Right cardiac atrium (tissue), 5 donors: ENCODE data around the gene PACRG. TPM values are rescaled to one million over a fixed set of nuclear protein-coding genes. Genes with fewer than 3 reads are reported as not detected.
A peak's percentile ranks its signal among the peaks of the same experiment; 100 is the strongest.

Source experiments
- ATAC-seq, 2 donors: fragments of 200-7000 bp; cut with Tn5 transposase; one replicate each; pipeline versions ENCODE4 v1.8.0 to v1.9.1; 2020; ENCODE audit warnings: moderate library complexity in 2 of 2, mild to moderate bottlenecking in 1 of 2
- DNase-seq, 3 donors: peaks; one replicate each; pipeline ENCODE4 v3.0.0-alpha.2; 2020
- H3K27ac ChIP-seq: one replicate; pipeline ENCODE4 v1.5.1; 2013; ENCODE audit warnings: mild to moderate bottlenecking, low read length, control low read depth, moderate library complexity
- H3K27me3 ChIP-seq: one replicate; pipeline ENCODE4 v1.6.1; 2013; ENCODE audit not compliant: control insufficient read depth, insufficient read depth
- H3K4me1 ChIP-seq: one replicate; pipeline ENCODE4 v1.6.1; 2013; ENCODE audit warnings: low read length; ENCODE audit not compliant: control insufficient read depth, insufficient read depth
- H3K4me3 ChIP-seq: one replicate; pipeline ENCODE4 v1.5.1; 2013; ENCODE audit warnings: low read length, control low read depth
- H3K9me3 ChIP-seq: one replicate; pipeline ENCODE4 v1.6.1; 2013; ENCODE audit warnings: low read length; ENCODE audit not compliant: control insufficient read depth
- WGBS: extraction: QIAGEN DNeasy Blood & Tissue Kit; methylation state at CpG from one replicate; pipeline ENCODE4 v1.1.7; 2013; 5-methylcytosine and 5-hydroxymethylcytosine counted together
- intact Hi-C, 4 donors: fragments of 100-400 bp; cut with DNase I; formaldehyde crosslinking; loops; one replicate each; pipeline versions ENCODE4 v1.11.0 to v1.14.0; 2022 to 2023
- polyA plus RNA-seq: library from polyadenylated mRNA; stranded (reverse); fragments of 200-250 nt; gene quantifications from one replicate; pipeline ENCODE4 v1.2.3, GENCODE V29; 2013
- total RNA-seq, 4 donors: library from RNA; stranded (reverse); fragmentation: NEBNext Ultra II Directional; extraction: Animal tissue kit (Norgen Biotek cat#: 25700); gene quantifications; one replicate each; pipeline ENCODE4 v1.2.1, GENCODE V29; 2021
- donor health status: healthy with polysubstance abuse.
- donor health status: DM: no; HTN: yes; CAD: no.
- donor health status: DM: no; HTN: no; CAD: no.
- donor health status: DM: no; HTN: yes; CAD: no; lungs with severe emphysema.
- donor health status: DM: yes; HTN: yes; CAD: no.

PACRG gene
- total and polyA plus RNA-seq, 5 donors = 3.9 to 9.4 (median 4.9) TPM

GRCh38 chr6:163176097-163176496 lies 448.3 kb downstream of the PACRG start:
- H3K27me3 ChIP-seq = no peaks in the 10 kb centered on the region
- peaks cover 3% of the 10 kb centered on the region for H3K4me1 ChIP-seq
- no peak overlapping the region for H3K27ac ChIP-seq
- ATAC-seq (no peak), DNase-seq (no peak)
- intact Hi-C loops = loop anchor here in 1 of 4 donors (10.0 kb wide), 2 partner anchors 769 to 929 kb away; no protein-coding TSS in a partner anchor
- no peak overlapping the region for H3K4me3 ChIP-seq
- no peaks in the 10 kb centered on the region for H3K9me3 ChIP-seq
- 90% methylated on average over 3 of the region's 3 CpGs for WGBS

GRCh38 chr6:163177007-163177406 lies 449.2 kb downstream of the PACRG start:
- intact Hi-C loops = loop anchor here in 1 of 4 donors (10.0 kb wide), 2 partner anchors 768 to 928 kb away; no protein-coding TSS in a partner anchor
- H3K4me1 ChIP-seq = peaks cover 3% of the 10 kb centered on the region

GRCh38 chr6:163177892-163178420 lies 450.2 kb downstream of the PACRG start:
- Histone ChIP-seq H3K9me3 (no peaks in the 10 kb centered on the region), H3K27ac (no peak overlapping the region), H3K4me1 (peaks cover 3% of the 10 kb centered on the region), H3K4me3 (no peak overlapping the region), H3K27me3 (no peaks in the 10 kb centered on the region)
- intact Hi-C loops = loop anchor here in 1 of 4 donors (10.0 kb wide), 2 partner anchors 767 to 927 kb away; no protein-coding TSS in a partner anchor
- WGBS = 87% methylated on average over 11 of the region's 11 CpGs
- ATAC-seq = no peak
- DNase-seq = peak in 1 of 3 donors; percentile 28

More at GRCh38 chr6:163177007-163177406, 449.2 kb downstream of the PACRG start:
- DNase-seq (no peak), ATAC-seq (no peak)
- H3K27me3 ChIP-seq = no peaks in the 10 kb centered on the region
- H3K27ac ChIP-seq = no peak overlapping the region
- H3K4me3 ChIP-seq = no peak overlapping the region
- 92% methylated on average over 4 of the region's 4 CpGs for WGBS
- H3K9me3 ChIP-seq = no peaks in the 10 kb centered on the region

GRCh38 chr6:163179061-163179460 lies 451.3 kb downstream of the PACRG start:
- H3K27ac ChIP-seq = no peak overlapping the region
- H3K9me3 ChIP-seq = no peaks in the 10 kb centered on the region
- no peak overlapping the region for H3K4me3 ChIP-seq
- no peaks in the 10 kb centered on the region for H3K27me3 ChIP-seq
- ATAC-seq (peak in 1 of 2 donors; percentile 47), DNase-seq (peak in 1 of 3 donors; percentile 59)
- H3K4me1 ChIP-seq = peaks cover 3% of the 10 kb centered on the region
- 54% methylated on average over 9 of the region's 9 CpGs for WGBS
- intact Hi-C loops = loop anchor here in 1 of 4 donors (10.0 kb wide), 2 partner anchors 766 to 926 kb away; no protein-coding TSS in a partner anchor

GRCh38 chr6:163179721-163180120 lies 451.9 kb downstream of the PACRG start:
- H3K4me3 ChIP-seq = no peak overlapping the region
- no peaks in the 10 kb centered on the region for H3K27me3 ChIP-seq
- no peak overlapping the region for H3K27ac ChIP-seq
- ATAC-seq (no peak), DNase-seq (no peak)
- intact Hi-C loops = loop anchor here in 3 of 4 donors (5.0 to 10.0 kb wide), 7 partner anchors 238 to 928 kb away; no protein-coding TSS in a partner anchor
- 95% methylated on average over 7 of the region's 7 CpGs for WGBS
- no peaks in the 10 kb centered on the region for H3K9me3 ChIP-seq
- peaks cover 3% of the 10 kb centered on the region for H3K4me1 ChIP-seq

- intact Hi-C loops = loop anchor here in 3 of 4 donors (5.0 to 10.0 kb wide), 5 partner anchors 236 to 926 kb away; no protein-coding TSS in a partner anchor
- peak; percentile 80 to 92 (median 90) for DNase-seq
- no peak overlapping the region for H3K4me3 ChIP-seq
Observed at GRCh38 chr6:163180874-163181541, 453.2 kb downstream of the PACRG start.

GRCh38 chr6:163181666-163182180 lies 453.9 kb downstream of the PACRG start:
- DNase-seq = no peak
- intact Hi-C loops = loop anchor here in 3 of 4 donors (5.0 to 10.0 kb wide), 5 partner anchors 236 to 926 kb away; no protein-coding TSS in a partner anchor

More at GRCh38 chr6:163180874-163181541, 453.2 kb downstream of the PACRG start:
- ATAC-seq = peak; percentile 96
- H3K4me1 ChIP-seq = peaks cover 3% of the 10 kb centered on the region
- H3K27ac ChIP-seq = no peak overlapping the region
- WGBS = 37% methylated on average over 17 of the region's 17 CpGs
- H3K27me3 ChIP-seq = no peaks in the 10 kb centered on the region
- H3K9me3 ChIP-seq = no peaks in the 10 kb centered on the region

GRCh38 chr6:163182696-163183095 lies 454.9 kb downstream of the PACRG start:
- ATAC-seq (no peak), DNase-seq (no peak)
- Histone ChIP-seq H3K4me1 (peaks cover 3% of the 10 kb centered on the region), H3K27ac (no peak overlapping the region), H3K4me3 (no peak overlapping the region), H3K9me3 (no peaks in the 10 kb centered on the region), H3K27me3 (no peaks in the 10 kb centered on the region)
- intact Hi-C loops = loop anchor here in 3 of 4 donors (5.0 to 10.0 kb wide), 5 partner anchors 235 to 925 kb away; no protein-coding TSS in a partner anchor
- 94% methylated on average over 7 of the region's 7 CpGs for WGBS

More at GRCh38 chr6:163181666-163182180, 453.9 kb downstream of the PACRG start:
- Histone ChIP-seq H3K27me3 (no peaks in the 10 kb centered on the region), H3K4me1 (peaks cover 3% of the 10 kb centered on the region), H3K27ac (no peak overlapping the region), H3K4me3 (no peak overlapping the region), H3K9me3 (no peaks in the 10 kb centered on the region)
- WGBS = 66% methylated on average over 16 of the region's 16 CpGs
- ATAC-seq = no peak

GRCh38 chr6:163183806-163184205 lies 456.0 kb downstream of the PACRG start:
- DNase-seq (no peak), ATAC-seq (peak in 1 of 2 donors; percentile 42)
- intact Hi-C loops = loop anchor here in 3 of 4 donors (5.0 to 10.0 kb wide), 5 partner anchors 233 to 923 kb away; no protein-coding TSS in a partner anchor
- no peaks in the 10 kb centered on the region for H3K27me3 ChIP-seq
- H3K4me1 ChIP-seq = peaks cover 3% of the 10 kb centered on the region
- WGBS = 43% methylated on average over 3 of the region's 3 CpGs
- no peak overlapping the region for H3K4me3 ChIP-seq
- no peaks in the 10 kb centered on the region for H3K9me3 ChIP-seq
- H3K27ac ChIP-seq = no peak overlapping the region

- H3K4me3 ChIP-seq = no peak overlapping the region
- intact Hi-C loops = loop anchor here in 3 of 4 donors (10.0 kb wide), 3 partner anchors 239 to 779 kb away; no protein-coding TSS in a partner anchor
- peaks cover 3% of the 10 kb centered on the region for H3K4me1 ChIP-seq
- ATAC-seq (no peak), DNase-seq (peak in 1 of 3 donors; percentile 11)
- no peaks in the 10 kb centered on the region for H3K27me3 ChIP-seq
- H3K9me3 ChIP-seq = no peaks in the 10 kb centered on the region
- WGBS = 78% methylated on average over 4 of the region's 4 CpGs
- no peak overlapping the region for H3K27ac ChIP-seq
Observed at GRCh38 chr6:163185744-163186143, 458.0 kb downstream of the PACRG start.
